GM23338 (cell line): ENCODE results near the gene HS3ST6.

Experiments used
- CREB1 ChIP-seq: fragments of 250-450 bp; sonication (Bioruptor Pico); IDR thresholded peaks from 2 replicates; pipeline ENCODE4 v1.5.0; 2020; ENCODE audit warnings: low read depth, mild to moderate bottlenecking, moderate library complexity
- EZH2 ChIP-seq: fragments of 200-600 bp; sonication (generic); IDR thresholded peaks from one replicate; pipeline ENCODE4 v1.8.0; 2017; ENCODE audit warnings: antibody characterized with exemption, mild to moderate bottlenecking, low read depth; ENCODE audit not compliant: unreplicated experiment
- EZH2phosphoT487 ChIP-seq: fragments of 200-600 bp; sonication (generic); IDR thresholded peaks from one replicate; pipeline ENCODE4 v1.8.1; 2018; ENCODE audit warnings: antibody characterized with exemption; ENCODE audit not compliant: unreplicated experiment
- POLR2AphosphoS5 ChIP-seq: IDR thresholded peaks from 2 replicates; pipeline ENCODE4 v1.6.1; 2016; ENCODE audit warnings: antibody characterized with exemption, low read depth
- TF ChIP-seq, protein P1 (sequence below), 2 experiments: fragments of 200-600 bp in 1 of 2; sonication (generic) in 1 of 2; conservative IDR thresholded peaks; 2 replicates each; pipeline versions ENCODE4 v1.5.1 to v1.6.1; 2016 to 2017; ENCODE audit warnings: antibody characterized with exemption in 2 of 2, low read depth in 2 of 2, mild to moderate bottlenecking in 2 of 2, moderate library complexity in 1 of 2
- TF ChIP-seq, protein P2 (sequence below): IDR thresholded peaks from one replicate; pipeline ENCODE4 v1.6.1; 2018; ENCODE audit warnings: antibody characterized with exemption; ENCODE audit not compliant: unreplicated experiment

- no peak for TF ChIP-seq POLR2AphosphoS5
- TF ChIP-seq, protein P1, sequence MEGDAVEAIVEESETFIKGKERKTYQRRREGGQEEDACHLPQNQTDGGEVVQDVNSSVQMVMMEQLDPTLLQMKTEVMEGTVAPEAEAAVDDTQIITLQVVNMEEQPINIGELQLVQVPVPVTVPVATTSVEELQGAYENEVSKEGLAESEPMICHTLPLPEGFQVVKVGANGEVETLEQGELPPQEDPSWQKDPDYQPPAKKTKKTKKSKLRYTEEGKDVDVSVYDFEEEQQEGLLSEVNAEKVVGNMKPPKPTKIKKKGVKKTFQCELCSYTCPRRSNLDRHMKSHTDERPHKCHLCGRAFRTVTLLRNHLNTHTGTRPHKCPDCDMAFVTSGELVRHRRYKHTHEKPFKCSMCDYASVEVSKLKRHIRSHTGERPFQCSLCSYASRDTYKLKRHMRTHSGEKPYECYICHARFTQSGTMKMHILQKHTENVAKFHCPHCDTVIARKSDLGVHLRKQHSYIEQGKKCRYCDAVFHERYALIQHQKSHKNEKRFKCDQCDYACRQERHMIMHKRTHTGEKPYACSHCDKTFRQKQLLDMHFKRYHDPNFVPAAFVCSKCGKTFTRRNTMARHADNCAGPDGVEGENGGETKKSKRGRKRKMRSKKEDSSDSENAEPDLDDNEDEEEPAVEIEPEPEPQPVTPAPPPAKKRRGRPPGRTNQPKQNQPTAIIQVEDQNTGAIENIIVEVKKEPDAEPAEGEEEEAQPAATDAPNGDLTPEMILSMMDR (conservative IDR thresholded peaks at IDR 0.05; ENCODE audit: low read depth in 2 of 2): no peak
- no peak for TF ChIP-seq EZH2
- TF ChIP-seq CREB1 (CRISPR knock-in tag): no peak
- no peak for TF ChIP-seq EZH2phosphoT487
- TF ChIP-seq, protein P2, sequence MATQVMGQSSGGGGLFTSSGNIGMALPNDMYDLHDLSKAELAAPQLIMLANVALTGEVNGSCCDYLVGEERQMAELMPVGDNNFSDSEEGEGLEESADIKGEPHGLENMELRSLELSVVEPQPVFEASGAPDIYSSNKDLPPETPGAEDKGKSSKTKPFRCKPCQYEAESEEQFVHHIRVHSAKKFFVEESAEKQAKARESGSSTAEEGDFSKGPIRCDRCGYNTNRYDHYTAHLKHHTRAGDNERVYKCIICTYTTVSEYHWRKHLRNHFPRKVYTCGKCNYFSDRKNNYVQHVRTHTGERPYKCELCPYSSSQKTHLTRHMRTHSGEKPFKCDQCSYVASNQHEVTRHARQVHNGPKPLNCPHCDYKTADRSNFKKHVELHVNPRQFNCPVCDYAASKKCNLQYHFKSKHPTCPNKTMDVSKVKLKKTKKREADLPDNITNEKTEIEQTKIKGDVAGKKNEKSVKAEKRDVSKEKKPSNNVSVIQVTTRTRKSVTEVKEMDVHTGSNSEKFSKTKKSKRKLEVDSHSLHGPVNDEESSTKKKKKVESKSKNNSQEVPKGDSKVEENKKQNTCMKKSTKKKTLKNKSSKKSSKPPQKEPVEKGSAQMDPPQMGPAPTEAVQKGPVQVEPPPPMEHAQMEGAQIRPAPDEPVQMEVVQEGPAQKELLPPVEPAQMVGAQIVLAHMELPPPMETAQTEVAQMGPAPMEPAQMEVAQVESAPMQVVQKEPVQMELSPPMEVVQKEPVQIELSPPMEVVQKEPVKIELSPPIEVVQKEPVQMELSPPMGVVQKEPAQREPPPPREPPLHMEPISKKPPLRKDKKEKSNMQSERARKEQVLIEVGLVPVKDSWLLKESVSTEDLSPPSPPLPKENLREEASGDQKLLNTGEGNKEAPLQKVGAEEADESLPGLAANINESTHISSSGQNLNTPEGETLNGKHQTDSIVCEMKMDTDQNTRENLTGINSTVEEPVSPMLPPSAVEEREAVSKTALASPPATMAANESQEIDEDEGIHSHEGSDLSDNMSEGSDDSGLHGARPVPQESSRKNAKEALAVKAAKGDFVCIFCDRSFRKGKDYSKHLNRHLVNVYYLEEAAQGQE: no peak
These were observed 47.3 kb upstream of the HS3ST6 start for GRCh38 chr16:1965396-1966001.
